ENCODE results near the gene RAD51B.

Gene RAD51B

GRCh38 chr14:68730811-68731425 is 911.3 kb downstream of the RAD51B start:
- DNase-seq = no peak

GRCh38 chr14:68733086-68733914 is 913.7 kb downstream of the RAD51B start:
- DNase-seq = no peak

GRCh38 chr14:68734231-68734732 is 914.7 kb downstream of the RAD51B start:
- DNase-seq = peak; percentile 19

GRCh38 chr14:68735856-68736255 is 916.3 kb downstream of the RAD51B start:
- no peak for DNase-seq

- DNase-seq = no peak
Observed at GRCh38 chr14:68736471-68736871, 916.9 kb downstream of the RAD51B start.

GRCh38 chr14:68737086-68737485 is 917.5 kb downstream of the RAD51B start:
- DNase-seq = no peak

- no peak for DNase-seq
Observed at GRCh38 chr14:68738559-68738958, 919.0 kb downstream of the RAD51B start.

GRCh38 chr14:68739701-68740100 is 920.1 kb downstream of the RAD51B start:
- DNase-seq = no peak

GRCh38 chr14:68740788-68741476 is 921.4 kb downstream of the RAD51B start:
- DNase-seq = no peak

GRCh38 chr14:68741477-68741791 is 921.9 kb downstream of the RAD51B start:
- DNase-seq = no peak

GRCh38 chr14:68741839-68742470 is 922.4 kb downstream of the RAD51B start:
- no peak for DNase-seq

- DNase-seq = no peak
Observed at GRCh38 chr14:68744613-68745012, 925.0 kb downstream of the RAD51B start.

GRCh38 chr14:68747393-68747792 is 927.8 kb downstream of the RAD51B start:
- DNase-seq = no peak

- no peak for DNase-seq
Observed at GRCh38 chr14:68748260-68748659, 928.7 kb downstream of the RAD51B start.

- DNase-seq = no peak
Observed at GRCh38 chr14:68748691-68749090, 929.1 kb downstream of the RAD51B start.

- no peak for DNase-seq
Observed at GRCh38 chr14:68749487-68750475, 930.2 kb downstream of the RAD51B start.

- DNase-seq = no peak
Observed at GRCh38 chr14:68752271-68753006, 932.9 kb downstream of the RAD51B start.

GRCh38 chr14:68753690-68754089 is 934.1 kb downstream of the RAD51B start:
- no peak for DNase-seq

- DNase-seq = no peak
Observed at GRCh38 chr14:68755016-68755353, 935.4 kb downstream of the RAD51B start.

GRCh38 chr14:68756000-68756481 is 936.5 kb downstream of the RAD51B start:
- no peak for DNase-seq

GRCh38 chr14:68756734-68757133 is 937.2 kb downstream of the RAD51B start:
- DNase-seq = no peak

Measured in activated CD4-positive, alpha-beta T cell treated with anti-CD3 and anti-CD28 coated beads for 1 hour (primary cell).